Chondrocyte (in vitro differentiated cells): Measurements from ENCODE around the gene CCDC91. TPM values are rescaled to one million over a fixed set of nuclear protein-coding genes. Genes with fewer than 3 reads are reported as not detected.
A peak's percentile ranks its signal among the peaks of the same experiment; 100 is the strongest.

Experiments used
- DNase-seq: peaks from one replicate; pipeline ENCODE4 v3.0.0; 2021; ENCODE audit warnings: mixed read lengths, low spot score
- H3K27ac Mint-ChIP-seq: one replicate; pipeline ENCODE4 v1.8.0; 2021; ENCODE audit warnings: mild to moderate bottlenecking, moderate library complexity, mixed read lengths; ENCODE audit not compliant: unreplicated experiment
- H3K27me3 Mint-ChIP-seq: 2 replicates; pipeline ENCODE4 v1.8.0; 2021; ENCODE audit warnings: low read depth, mixed read lengths
- H3K36me3 Mint-ChIP-seq: 2 replicates; pipeline ENCODE4 v1.8.0; 2021; ENCODE audit warnings: low read depth, mixed read lengths
- H3K4me1 Mint-ChIP-seq: 2 replicates; pipeline ENCODE4 v1.8.0; 2021; ENCODE audit warnings: low read depth, mild to moderate bottlenecking, mixed read lengths
- H3K4me3 Mint-ChIP-seq: one replicate; pipeline ENCODE4 v1.8.0; 2021; ENCODE audit warnings: mild to moderate bottlenecking, moderate library complexity, mixed read lengths; ENCODE audit not compliant: unreplicated experiment
- H3K9me3 Mint-ChIP-seq: 2 replicates; pipeline ENCODE4 v1.8.0; 2021; ENCODE audit warnings: low read depth, mixed read lengths
- total RNA-seq: library from RNA; stranded (reverse); gene quantifications from 3 replicates; pipeline ENCODE4 v1.2.1, GENCODE V29; 2021
- TF ChIP-seq, protein P1 (sequence below): fragments of 200-600 bp; sonication (generic); IDR thresholded peaks from 2 replicates; pipeline ENCODE4 v1.5.0; 2021; ENCODE audit warnings: antibody characterized with exemption, mild to moderate bottlenecking, moderate library complexity

Gene CCDC91
- total RNA-seq, 1 donor from 2014 or later = 17.7 TPM

DNA sequence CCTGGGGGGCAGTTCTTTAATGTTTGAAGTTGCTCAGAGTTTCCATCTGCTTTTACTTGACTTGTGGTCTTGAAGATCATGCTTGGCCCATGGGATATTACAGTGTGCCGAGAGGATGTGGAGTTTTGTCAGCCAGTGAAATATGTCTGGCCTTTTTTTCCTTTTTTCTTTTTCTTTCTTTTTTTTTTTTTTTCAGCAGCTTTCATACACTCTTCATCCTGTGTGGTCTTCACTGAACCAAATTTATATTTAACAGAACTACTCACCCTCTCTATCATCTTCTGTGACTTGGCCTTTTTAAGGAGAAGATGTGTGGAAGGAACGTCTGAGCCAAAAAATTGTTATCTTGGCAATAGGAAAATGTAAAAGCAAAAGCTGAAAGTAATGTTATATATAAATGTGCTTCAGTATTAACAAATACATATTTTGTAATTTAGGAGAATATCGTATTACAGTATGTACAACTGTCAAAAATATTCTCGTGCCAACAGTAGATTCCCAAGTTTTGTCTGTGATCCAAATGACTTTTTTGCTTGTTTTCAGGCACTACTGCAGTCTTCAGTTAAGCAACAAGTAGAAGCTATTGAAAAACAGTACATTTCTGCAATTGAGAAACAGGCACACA, 200.6 kb downstream of the CCDC91 start:
- peak overlapping the region; percentile 93 for H3K27ac Mint-ChIP-seq
- peaks cover 35% of the 10 kb centered on the region for H3K4me1 Mint-ChIP-seq
- TF ChIP-seq, protein P1, sequence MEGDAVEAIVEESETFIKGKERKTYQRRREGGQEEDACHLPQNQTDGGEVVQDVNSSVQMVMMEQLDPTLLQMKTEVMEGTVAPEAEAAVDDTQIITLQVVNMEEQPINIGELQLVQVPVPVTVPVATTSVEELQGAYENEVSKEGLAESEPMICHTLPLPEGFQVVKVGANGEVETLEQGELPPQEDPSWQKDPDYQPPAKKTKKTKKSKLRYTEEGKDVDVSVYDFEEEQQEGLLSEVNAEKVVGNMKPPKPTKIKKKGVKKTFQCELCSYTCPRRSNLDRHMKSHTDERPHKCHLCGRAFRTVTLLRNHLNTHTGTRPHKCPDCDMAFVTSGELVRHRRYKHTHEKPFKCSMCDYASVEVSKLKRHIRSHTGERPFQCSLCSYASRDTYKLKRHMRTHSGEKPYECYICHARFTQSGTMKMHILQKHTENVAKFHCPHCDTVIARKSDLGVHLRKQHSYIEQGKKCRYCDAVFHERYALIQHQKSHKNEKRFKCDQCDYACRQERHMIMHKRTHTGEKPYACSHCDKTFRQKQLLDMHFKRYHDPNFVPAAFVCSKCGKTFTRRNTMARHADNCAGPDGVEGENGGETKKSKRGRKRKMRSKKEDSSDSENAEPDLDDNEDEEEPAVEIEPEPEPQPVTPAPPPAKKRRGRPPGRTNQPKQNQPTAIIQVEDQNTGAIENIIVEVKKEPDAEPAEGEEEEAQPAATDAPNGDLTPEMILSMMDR = no peak
- H3K9me3 Mint-ChIP-seq = peaks cover 11% of the 10 kb centered on the region
- no peak overlapping the region for H3K4me3 Mint-ChIP-seq
- no peaks in the 10 kb centered on the region for H3K36me3 Mint-ChIP-seq
- no peak for DNase-seq
- no peaks in the 10 kb centered on the region for H3K27me3 Mint-ChIP-seq

DNA sequence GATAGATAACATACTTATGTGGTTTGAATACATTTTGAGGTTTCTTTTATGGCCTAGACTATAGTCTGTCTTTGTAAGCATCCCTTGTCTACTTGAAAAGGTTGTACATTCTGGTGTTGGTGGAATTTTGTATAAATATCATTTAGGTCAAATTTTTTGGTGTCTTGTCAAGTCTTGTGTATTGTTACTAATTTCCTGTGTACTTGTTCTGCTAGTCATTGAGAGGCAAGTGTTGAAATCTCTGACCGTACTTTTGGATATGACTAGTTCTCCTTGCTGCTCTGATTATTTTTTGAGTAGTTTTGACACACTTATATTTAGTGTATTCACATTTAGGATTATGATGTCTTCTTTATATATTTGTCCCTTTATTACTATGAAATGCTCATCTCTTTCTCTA, 219.6 kb downstream of the CCDC91 start:
- peaks cover 7% of the 10 kb centered on the region for H3K9me3 Mint-ChIP-seq
- peaks cover 5% of the 10 kb centered on the region for H3K4me1 Mint-ChIP-seq
- H3K27me3 Mint-ChIP-seq = no peaks in the 10 kb centered on the region
- H3K4me3 Mint-ChIP-seq = no peak overlapping the region
- no peak for DNase-seq
- no peak overlapping the region for H3K27ac Mint-ChIP-seq
- H3K36me3 Mint-ChIP-seq = peaks cover 2% of the 10 kb centered on the region
- TF ChIP-seq, protein P1 = no peak

DNA sequence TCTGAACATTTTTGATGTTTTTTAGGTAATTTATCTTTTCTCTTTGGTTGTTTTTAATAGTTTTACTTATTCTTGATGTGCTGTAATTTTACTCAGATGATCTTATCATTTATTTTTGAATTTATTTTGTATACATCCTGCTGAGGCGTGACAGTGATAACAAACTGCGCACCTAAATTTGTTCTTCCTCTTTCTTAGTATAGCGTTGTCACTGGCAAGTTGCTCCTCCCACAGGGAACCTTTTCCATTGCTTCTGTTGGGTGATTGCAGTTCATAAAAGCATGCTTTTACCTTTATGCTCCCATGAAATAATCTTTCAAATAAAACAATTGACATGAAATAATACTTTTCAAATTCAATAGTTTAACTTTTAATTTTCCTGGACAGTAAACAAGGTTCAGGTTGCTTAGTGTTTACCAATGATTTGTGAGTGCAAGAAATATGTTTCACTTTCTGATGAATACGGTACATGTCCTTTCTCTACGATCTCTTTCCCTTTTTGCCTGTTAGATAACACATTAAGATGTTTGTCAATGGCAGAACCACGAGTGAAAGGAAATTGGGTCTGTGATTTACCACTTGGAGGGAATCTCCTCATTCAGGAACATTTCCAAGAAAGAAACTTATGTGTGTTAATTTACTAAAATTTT, 223.3 kb downstream of the CCDC91 start:
- TF ChIP-seq, protein P1 = no peak
- no peak for DNase-seq
- Mint-ChIP-seq H3K4me3 (no peak overlapping the region), H3K36me3 (peaks cover 2% of the 10 kb centered on the region), H3K27me3 (no peaks in the 10 kb centered on the region), H3K9me3 (peaks cover 4% of the 10 kb centered on the region), H3K27ac (no peak overlapping the region), H3K4me1 (peaks cover 16% of the 10 kb centered on the region)

DNA sequence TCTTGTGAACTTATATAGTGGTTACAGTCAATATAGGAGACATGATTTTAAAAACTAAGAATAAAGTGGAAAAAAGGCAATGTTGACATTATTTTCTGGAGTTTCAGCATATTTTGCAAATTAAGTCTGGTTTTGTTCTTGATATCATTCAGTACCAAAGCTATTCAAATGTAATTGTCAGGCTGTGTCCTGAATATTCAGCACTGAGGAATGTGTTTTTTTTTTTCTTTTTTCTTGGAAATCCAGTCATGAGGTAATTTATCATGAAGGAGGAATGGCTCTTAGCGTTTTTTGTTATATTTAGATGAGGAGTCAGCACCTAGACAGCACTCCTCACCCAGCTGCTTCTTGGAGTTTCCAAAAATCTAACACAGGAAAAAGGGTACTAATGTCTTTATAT, 225.5 kb downstream of the CCDC91 start:
- TF ChIP-seq, protein P1 = no peak
- H3K4me1 Mint-ChIP-seq = peaks cover 16% of the 10 kb centered on the region
- peaks cover 2% of the 10 kb centered on the region for H3K36me3 Mint-ChIP-seq
- no peak for DNase-seq
- no peak overlapping the region for H3K4me3 Mint-ChIP-seq
- H3K27ac Mint-ChIP-seq = peak overlapping the region; percentile 89
- peaks cover 4% of the 10 kb centered on the region for H3K9me3 Mint-ChIP-seq
- H3K27me3 Mint-ChIP-seq = no peaks in the 10 kb centered on the region

DNA sequence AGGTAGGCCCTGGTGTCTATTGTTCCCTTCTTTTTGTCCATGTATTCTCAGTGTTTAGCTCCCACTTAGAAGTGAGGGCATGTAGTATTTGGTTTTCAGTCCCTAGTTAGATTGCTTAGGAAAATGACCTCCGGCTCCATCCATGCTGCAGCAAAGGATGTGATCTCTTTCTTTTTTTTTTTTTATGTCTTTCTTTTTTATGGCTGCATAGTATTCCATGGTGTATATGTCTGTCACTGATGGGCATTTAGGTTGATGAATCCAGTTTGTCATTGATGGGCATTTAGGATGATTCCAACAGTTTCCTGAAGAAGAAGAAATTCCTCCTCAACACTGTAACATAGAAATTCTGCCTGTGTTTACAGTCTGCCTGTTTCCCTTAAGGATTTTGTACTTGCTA, 231.1 kb downstream of the CCDC91 start:
- peaks cover 2% of the 10 kb centered on the region for H3K36me3 Mint-ChIP-seq
- H3K4me1 Mint-ChIP-seq = peaks cover 13% of the 10 kb centered on the region
- DNase-seq = no peak
- H3K27ac Mint-ChIP-seq = no peak overlapping the region
- H3K4me3 Mint-ChIP-seq = no peak overlapping the region
- no peaks in the 10 kb centered on the region for H3K27me3 Mint-ChIP-seq
- TF ChIP-seq, protein P1 = no peak
- peaks cover 9% of the 10 kb centered on the region for H3K9me3 Mint-ChIP-seq
